Measurements from ENCODE around the gene CORO2B. TPM values are rescaled to one million over a fixed set of nuclear protein-coding genes. Genes with fewer than 3 reads are reported as not detected.

CORO2B gene
- total RNA-seq, 2 donors from 2014 or later = 4.3 to 8.5 TPM

DNA sequence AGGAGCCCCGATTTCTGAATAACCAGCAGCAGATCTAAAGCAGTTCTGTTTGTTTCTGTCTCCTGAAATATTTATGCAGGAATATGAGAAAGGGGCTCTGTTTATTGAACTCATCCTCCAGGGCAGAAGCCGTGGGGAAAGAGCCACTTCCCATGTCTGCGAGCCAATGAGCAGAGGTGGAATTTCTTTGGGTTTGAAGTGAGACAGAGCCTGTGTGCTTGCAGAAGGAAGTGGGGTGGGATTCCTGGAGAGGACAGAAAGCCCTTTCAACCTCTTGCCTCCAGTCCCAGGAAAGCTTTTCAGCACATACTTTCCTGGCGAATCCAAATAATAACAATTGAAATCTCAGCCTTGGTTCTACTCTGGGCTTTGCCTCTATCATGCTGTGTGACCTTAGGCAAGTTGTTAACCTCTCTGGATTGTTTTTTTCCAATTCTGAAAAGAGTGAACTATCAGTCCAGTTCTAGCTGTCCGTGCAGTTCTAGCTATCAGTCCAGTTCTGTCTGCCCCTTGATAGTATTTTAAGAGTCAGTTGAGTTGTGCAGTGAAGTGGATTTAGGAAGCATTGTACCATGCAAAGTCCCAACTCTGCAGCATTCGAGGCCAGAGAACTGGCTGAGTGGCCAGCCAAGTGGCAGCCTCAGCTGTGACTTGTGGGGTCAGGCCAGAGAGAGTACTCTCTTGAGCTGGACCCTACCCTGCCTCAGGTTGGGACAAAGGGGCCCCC lies 15.9 kb downstream of the CORO2B start:
- ATAC-seq (ENCODE audit: insufficient number of reproducible peaks, low FRiP score, low read depth) (no peak), DNase-seq (ENCODE audit: low spot score) (no peak)
- Histone ChIP-seq H3K27me3 (replicated peaks; ENCODE audit: insufficient read depth) (no peaks in the 10 kb centered on the region), H3K27ac (no peak overlapping the region), H3K9me3 (no peaks in the 10 kb centered on the region), H3K4me1 (ENCODE audit: control insufficient read depth in 1 of 2, low read depth in 2 of 2) (peaks cover 9 to 35% of the 10 kb centered on the region in 2 donors), H3K36me3 (no peaks in the 10 kb centered on the region), H3K4me3 (no peak overlapping the region)
- TF ChIP-seq, protein P1, sequence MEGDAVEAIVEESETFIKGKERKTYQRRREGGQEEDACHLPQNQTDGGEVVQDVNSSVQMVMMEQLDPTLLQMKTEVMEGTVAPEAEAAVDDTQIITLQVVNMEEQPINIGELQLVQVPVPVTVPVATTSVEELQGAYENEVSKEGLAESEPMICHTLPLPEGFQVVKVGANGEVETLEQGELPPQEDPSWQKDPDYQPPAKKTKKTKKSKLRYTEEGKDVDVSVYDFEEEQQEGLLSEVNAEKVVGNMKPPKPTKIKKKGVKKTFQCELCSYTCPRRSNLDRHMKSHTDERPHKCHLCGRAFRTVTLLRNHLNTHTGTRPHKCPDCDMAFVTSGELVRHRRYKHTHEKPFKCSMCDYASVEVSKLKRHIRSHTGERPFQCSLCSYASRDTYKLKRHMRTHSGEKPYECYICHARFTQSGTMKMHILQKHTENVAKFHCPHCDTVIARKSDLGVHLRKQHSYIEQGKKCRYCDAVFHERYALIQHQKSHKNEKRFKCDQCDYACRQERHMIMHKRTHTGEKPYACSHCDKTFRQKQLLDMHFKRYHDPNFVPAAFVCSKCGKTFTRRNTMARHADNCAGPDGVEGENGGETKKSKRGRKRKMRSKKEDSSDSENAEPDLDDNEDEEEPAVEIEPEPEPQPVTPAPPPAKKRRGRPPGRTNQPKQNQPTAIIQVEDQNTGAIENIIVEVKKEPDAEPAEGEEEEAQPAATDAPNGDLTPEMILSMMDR (IDR thresholded peaks at IDR 0.05) = no peak

DNA sequence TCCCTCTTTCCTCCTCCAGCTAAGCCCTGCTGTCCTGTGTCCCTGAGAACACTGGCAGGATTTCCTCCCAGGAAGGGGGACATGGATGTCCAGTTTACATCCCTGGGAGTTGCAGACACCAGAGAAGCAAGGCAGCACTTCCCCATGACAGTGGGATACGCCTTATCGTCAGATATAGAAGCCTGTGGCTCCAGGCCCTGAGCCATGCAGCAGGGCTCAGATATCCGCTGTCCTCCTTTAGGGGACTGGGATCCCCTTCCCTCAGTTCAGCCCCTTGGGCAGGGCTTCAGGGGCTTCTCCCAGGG lies 16.4 kb downstream of the CORO2B start:
- DNase-seq (ENCODE audit: low spot score) (no peak), ATAC-seq (ENCODE audit: insufficient number of reproducible peaks, low FRiP score, low read depth) (no peak)

DNA sequence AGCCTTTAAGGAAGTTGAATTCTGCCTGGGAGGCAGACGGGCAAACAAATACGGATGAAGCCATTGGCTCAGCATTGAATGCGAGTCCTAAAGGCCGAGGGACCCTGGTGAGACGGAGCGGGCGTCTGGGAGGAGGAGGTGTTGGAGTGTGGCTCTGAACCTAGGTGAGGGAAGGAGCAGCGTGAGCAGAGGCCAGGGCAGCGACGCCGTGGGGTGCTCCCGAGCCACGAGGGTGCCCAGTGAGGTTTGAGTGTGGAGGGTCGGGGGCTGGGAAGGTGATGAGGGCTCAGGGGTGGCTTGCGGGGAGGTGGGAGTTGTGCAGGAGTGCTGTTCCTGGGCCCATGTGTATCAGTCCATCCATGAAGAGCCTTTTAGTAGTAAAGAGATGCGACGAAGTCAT lies 17.0 kb downstream of the CORO2B start:
- H3K27ac ChIP-seq = no peak overlapping the region
- no peak for DNase-seq (ENCODE audit: low spot score)
- TF ChIP-seq, protein P1 (IDR thresholded peaks at IDR 0.05) = no peak
- peaks cover 9 to 29% of the 10 kb centered on the region in 2 donors for H3K4me1 ChIP-seq (ENCODE audit: control insufficient read depth in 1 of 2, low read depth in 2 of 2)
- H3K9me3 ChIP-seq = no peaks in the 10 kb centered on the region
- no peak for ATAC-seq (ENCODE audit: insufficient number of reproducible peaks, low FRiP score, low read depth)
- H3K27me3 ChIP-seq (replicated peaks; ENCODE audit: insufficient read depth) = no peaks in the 10 kb centered on the region
- H3K36me3 ChIP-seq = no peaks in the 10 kb centered on the region
- no peak overlapping the region for H3K4me3 ChIP-seq

More for the DNA sequence above, 16.4 kb downstream of the CORO2B start:
- no peak overlapping the region for H3K4me3 ChIP-seq
- TF ChIP-seq, protein P1 (IDR thresholded peaks at IDR 0.05) = no peak
- H3K4me1 ChIP-seq (ENCODE audit: control insufficient read depth in 1 of 2, low read depth in 2 of 2) = peaks cover 9 to 30% of the 10 kb centered on the region in 2 donors
- H3K27ac ChIP-seq = no peak overlapping the region
- no peaks in the 10 kb centered on the region for H3K36me3 ChIP-seq
- no peaks in the 10 kb centered on the region for H3K27me3 ChIP-seq (replicated peaks; ENCODE audit: insufficient read depth)
- H3K9me3 ChIP-seq = no peaks in the 10 kb centered on the region

DNA sequence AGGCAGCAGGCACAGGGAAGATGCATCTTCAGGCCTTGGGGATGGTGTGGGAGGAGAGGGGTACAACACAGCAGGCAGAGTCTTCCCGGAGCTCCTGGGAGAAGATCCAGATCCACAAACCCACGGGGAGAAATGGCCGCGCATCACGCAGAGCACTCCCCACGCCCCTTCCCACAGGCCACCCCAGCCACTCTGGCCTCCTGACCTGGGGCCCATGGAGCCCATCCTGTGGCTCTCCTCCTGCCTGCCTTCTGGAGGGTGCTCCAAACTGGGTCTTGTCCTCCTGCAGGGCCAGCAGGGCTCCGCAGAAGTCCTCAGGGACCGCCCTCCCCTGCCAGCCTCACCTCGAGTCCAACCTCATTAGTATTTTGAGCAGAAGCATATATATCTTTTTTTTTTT lies 17.9 kb downstream of the CORO2B start:
- no peaks in the 10 kb centered on the region for H3K9me3 ChIP-seq
- H3K4me1 ChIP-seq (ENCODE audit: control insufficient read depth in 1 of 2, low read depth in 2 of 2) = peaks cover 9 to 35% of the 10 kb centered on the region in 2 donors
- TF ChIP-seq, protein P1 (IDR thresholded peaks at IDR 0.05) = no peak
- no peak overlapping the region for H3K4me3 ChIP-seq
- ATAC-seq (ENCODE audit: insufficient number of reproducible peaks, low FRiP score, low read depth) = no peak
- no peak for DNase-seq (ENCODE audit: low spot score)
- no peak overlapping the region for H3K27ac ChIP-seq
- H3K36me3 ChIP-seq = no peaks in the 10 kb centered on the region
- no peaks in the 10 kb centered on the region for H3K27me3 ChIP-seq (replicated peaks; ENCODE audit: insufficient read depth)

DNA sequence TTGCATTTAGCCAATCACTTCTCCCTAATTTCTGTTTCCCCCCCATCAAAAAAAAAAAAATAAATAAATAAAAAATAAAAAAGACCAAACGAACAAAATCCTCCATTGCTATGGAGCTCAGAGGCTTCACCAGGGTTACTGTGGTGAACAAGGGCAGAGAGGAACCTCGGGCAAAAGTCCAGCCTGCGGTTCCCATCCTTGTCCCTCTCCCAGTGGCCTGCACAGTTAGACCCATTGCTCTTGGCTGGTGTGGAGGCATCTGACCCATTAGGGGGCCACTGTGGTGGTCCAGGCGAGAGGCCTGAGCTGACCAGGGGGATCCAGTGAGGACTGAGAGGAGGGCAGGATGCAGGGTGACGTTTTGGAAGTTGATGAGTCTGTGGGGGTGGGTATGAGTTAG lies 18.8 kb downstream of the CORO2B start:
- DNase-seq (ENCODE audit: low spot score) = no peak
- ATAC-seq (ENCODE audit: insufficient number of reproducible peaks, low FRiP score, low read depth) = no peak
- H3K4me3 ChIP-seq = no peak overlapping the region
- H3K4me1 ChIP-seq (ENCODE audit: control insufficient read depth in 1 of 2, low read depth in 2 of 2) = peaks cover 9 to 40% of the 10 kb centered on the region in 2 donors
- no peaks in the 10 kb centered on the region for H3K9me3 ChIP-seq
- H3K36me3 ChIP-seq = no peaks in the 10 kb centered on the region
- TF ChIP-seq, protein P1 (IDR thresholded peaks at IDR 0.05) = no peak
- no peak overlapping the region for H3K27ac ChIP-seq
- H3K27me3 ChIP-seq (replicated peaks; ENCODE audit: insufficient read depth) = no peaks in the 10 kb centered on the region
